ENCODE results near the gene XPNPEP2. TPM values are rescaled to one million over a fixed set of nuclear protein-coding genes. Genes with fewer than 3 reads are reported as not detected.

XPNPEP2 gene
- total RNA-seq, 2 donors from 2014 or later = 0.52 to 5.6 TPM

DNA sequence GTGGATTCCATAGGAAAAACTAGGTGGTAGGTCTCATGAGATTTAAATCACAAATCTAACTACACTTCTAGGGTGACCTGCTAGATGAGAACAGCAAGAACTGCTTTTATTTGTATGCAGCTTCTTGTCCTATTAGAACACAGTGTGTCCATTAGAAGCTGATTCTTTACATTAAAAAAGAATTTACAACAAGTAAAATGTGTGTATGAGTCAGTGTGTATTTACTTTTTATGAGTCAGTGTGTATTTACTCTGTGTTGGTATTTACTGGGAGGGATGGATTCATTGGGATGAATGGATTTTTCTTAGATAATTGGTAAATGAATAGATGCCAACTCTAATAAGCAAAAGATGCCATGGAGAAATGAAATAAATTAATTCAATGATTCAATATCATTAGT lies 40.6 kb upstream of the XPNPEP2 start:
- H3K4me3 ChIP-seq = no peak overlapping the region
- H3K4me1 ChIP-seq = no peaks in the 10 kb centered on the region
- H3K27me3 ChIP-seq = no peaks in the 10 kb centered on the region
- intact Hi-C loops (cut with DNase I) = no loop called here
- DNase-seq = no peak
- no peaks in the 10 kb centered on the region for H3K36me3 ChIP-seq (replicated peaks in 1 of 2; ENCODE audit: insufficient read depth in 1 of 2, low read depth in 2 of 2)
- H3K9me3 ChIP-seq = no peaks in the 10 kb centered on the region
- no peak for ATAC-seq
- TF ChIP-seq POLR2A (IDR thresholded peaks at IDR 0.05) = no peak
- TF ChIP-seq, protein P1, sequence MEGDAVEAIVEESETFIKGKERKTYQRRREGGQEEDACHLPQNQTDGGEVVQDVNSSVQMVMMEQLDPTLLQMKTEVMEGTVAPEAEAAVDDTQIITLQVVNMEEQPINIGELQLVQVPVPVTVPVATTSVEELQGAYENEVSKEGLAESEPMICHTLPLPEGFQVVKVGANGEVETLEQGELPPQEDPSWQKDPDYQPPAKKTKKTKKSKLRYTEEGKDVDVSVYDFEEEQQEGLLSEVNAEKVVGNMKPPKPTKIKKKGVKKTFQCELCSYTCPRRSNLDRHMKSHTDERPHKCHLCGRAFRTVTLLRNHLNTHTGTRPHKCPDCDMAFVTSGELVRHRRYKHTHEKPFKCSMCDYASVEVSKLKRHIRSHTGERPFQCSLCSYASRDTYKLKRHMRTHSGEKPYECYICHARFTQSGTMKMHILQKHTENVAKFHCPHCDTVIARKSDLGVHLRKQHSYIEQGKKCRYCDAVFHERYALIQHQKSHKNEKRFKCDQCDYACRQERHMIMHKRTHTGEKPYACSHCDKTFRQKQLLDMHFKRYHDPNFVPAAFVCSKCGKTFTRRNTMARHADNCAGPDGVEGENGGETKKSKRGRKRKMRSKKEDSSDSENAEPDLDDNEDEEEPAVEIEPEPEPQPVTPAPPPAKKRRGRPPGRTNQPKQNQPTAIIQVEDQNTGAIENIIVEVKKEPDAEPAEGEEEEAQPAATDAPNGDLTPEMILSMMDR (IDR thresholded peaks at IDR 0.05) = no peak
- H3K27ac ChIP-seq = no peak overlapping the region

DNA sequence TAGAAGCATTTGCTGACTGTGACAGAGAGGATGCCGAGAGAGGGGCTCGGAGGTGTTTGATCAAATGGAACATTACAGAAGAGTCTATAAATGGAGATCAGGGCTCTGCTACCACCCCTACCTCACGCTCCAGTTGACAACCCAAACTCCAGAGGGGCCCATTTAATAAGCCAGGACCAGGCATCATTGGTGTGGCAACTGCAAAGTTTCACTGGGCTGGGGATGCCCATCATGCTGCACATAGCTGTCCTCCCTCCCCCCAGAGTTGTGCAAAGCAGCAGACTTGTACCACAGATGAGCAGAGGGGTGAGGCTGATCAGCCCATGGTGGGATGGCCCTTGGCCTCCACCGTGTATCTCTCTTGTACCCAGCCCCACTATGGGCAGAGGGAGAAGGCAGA lies 38.2 kb upstream of the XPNPEP2 start:
- H3K4me1 ChIP-seq = no peaks in the 10 kb centered on the region
- no peak for DNase-seq
- H3K27me3 ChIP-seq = no peaks in the 10 kb centered on the region
- ATAC-seq = no peak
- no peak overlapping the region for H3K27ac ChIP-seq
- WGBS, 2 donors = 88% methylated on average over 3 of the region's 4 CpGs; no CpG with 5 or more reads in 1 of the 2 donors
- TF ChIP-seq, protein P1 (IDR thresholded peaks at IDR 0.05) = no peak
- no peak for TF ChIP-seq POLR2A (IDR thresholded peaks at IDR 0.05)
- H3K36me3 ChIP-seq (replicated peaks in 1 of 2; ENCODE audit: insufficient read depth in 1 of 2, low read depth in 2 of 2) = no peaks in the 10 kb centered on the region
- H3K9me3 ChIP-seq = no peaks in the 10 kb centered on the region
- no peak overlapping the region for H3K4me3 ChIP-seq
- intact Hi-C loops (cut with DNase I) = no loop called here

DNA sequence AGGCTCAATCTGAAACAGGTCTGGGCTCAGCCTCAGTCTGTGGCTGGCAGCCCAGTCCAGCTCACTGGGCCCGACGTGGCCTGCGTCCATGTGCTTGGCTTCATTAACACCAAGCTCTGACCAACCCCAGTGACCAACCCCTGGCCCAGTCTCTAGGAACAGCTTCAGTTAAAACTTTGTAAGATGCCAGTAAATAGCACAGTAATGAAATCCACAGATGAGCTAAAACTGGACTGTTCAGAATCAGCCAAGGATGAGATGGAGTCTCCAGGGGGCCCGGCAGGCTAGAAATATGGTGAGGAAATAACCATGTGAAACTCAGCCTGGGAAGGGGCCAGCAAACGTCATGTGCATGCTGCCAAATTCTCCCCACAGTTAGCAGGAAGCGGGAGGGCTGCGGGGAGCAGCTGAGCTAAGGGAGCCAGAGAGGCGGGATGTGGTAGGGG lies 37.1 kb upstream of the XPNPEP2 start:
- Histone ChIP-seq H3K4me1 (no peaks in the 10 kb centered on the region), H3K9me3 (no peaks in the 10 kb centered on the region), H3K27me3 (no peaks in the 10 kb centered on the region), H3K4me3 (no peak overlapping the region), H3K36me3 (replicated peaks in 1 of 2; ENCODE audit: insufficient read depth in 1 of 2, low read depth in 2 of 2) (no peaks in the 10 kb centered on the region), H3K27ac (no peak overlapping the region)
- TF ChIP-seq POLR2A (IDR thresholded peaks at IDR 0.05) = no peak
- TF ChIP-seq, protein P1 (IDR thresholded peaks at IDR 0.05) = no peak
- DNase-seq (peak; percentile 18 to 36 (median 26)), ATAC-seq (peak; percentile 55)
- intact Hi-C loops (cut with DNase I) = no loop called here
- WGBS, 2 donors = 83% methylated on average over 6 to 8 of the region's 8 CpGs

DNA sequence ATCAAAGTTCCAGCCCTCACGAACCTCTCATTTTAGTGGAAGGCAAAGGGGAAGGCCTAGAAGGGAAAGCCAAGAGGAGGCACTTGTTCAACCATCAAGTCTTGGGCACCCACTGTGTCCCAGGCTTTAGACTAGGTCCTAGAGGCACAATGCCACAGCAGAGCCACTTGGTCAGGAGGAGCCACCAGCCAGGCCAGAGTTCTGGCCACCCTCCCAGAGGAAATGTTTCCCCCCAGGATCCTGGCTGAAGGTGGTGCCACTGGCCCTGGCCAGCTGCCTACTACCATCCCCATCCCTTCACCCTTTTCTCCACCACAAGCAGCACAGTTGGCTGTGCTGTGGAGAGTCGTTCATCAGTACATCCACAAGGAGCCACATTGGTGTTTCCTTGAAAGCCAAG lies 34.3 kb upstream of the XPNPEP2 start:
- Histone ChIP-seq H3K27ac (no peak overlapping the region), H3K9me3 (no peaks in the 10 kb centered on the region), H3K4me3 (no peak overlapping the region), H3K27me3 (no peaks in the 10 kb centered on the region), H3K36me3 (replicated peaks in 1 of 2; ENCODE audit: insufficient read depth in 1 of 2, low read depth in 2 of 2) (no peaks in the 10 kb centered on the region), H3K4me1 (no peaks in the 10 kb centered on the region)
- WGBS, 2 donors = 69 to 100% methylated on average over 1 to 2 of the region's 2 CpGs
- DNase-seq (no peak), ATAC-seq (no peak)
- TF ChIP-seq POLR2A (IDR thresholded peaks at IDR 0.05) = no peak
- TF ChIP-seq, protein P1 (IDR thresholded peaks at IDR 0.05) = no peak
- intact Hi-C loops (cut with DNase I) = no loop called here

DNA sequence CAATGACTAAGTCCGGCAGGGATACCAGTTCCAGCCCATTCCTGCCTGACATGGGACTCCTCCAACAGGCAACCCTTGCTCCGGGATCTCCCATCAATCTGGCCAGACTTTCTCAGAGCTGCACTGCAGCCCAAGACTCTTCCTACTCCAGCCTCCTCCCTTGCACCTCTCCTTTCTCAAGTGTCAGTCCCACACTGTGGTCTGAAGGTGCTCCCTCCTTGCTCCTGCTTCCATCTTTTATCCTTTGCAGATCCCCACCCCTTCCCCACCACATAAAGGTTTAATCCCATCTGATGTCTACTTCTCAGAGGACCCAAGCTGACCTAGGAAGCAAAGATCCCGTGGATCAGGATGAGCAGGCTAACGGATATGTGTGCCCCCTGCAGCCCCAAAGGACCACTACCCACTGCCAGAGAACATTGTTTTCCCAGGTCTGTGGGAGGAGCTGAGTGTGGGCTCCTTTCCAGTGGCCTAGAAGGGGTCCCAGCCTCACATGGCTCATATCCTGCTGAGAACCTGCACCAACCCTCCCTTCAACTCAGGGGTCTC lies 33.3 kb upstream of the XPNPEP2 start:
- TF ChIP-seq POLR2A (IDR thresholded peaks at IDR 0.05) = no peak
- TF ChIP-seq, protein P1 (IDR thresholded peaks at IDR 0.05) = no peak
- no peak overlapping the region for H3K27ac ChIP-seq
- intact Hi-C loops (cut with DNase I) = no loop called here
- no peaks in the 10 kb centered on the region for H3K9me3 ChIP-seq
- H3K27me3 ChIP-seq = no peaks in the 10 kb centered on the region
- no peak overlapping the region for H3K4me3 ChIP-seq
- WGBS, 2 donors = 68 to 94% methylated on average over 3 to 4 of the region's 4 CpGs
- ATAC-seq = no peak
- DNase-seq = no peak
- H3K36me3 ChIP-seq (replicated peaks in 1 of 2; ENCODE audit: insufficient read depth in 1 of 2, low read depth in 2 of 2) = no peaks in the 10 kb centered on the region
- H3K4me1 ChIP-seq = no peaks in the 10 kb centered on the region
